IMR-90 (cell line): ENCODE measurements around the gene TNFSF12. TPM values are rescaled to one million over a fixed set of nuclear protein-coding genes. Genes with fewer than 3 reads are reported as not detected.

ENCODE experiments used
- ATAC-seq: fragments of 200-7000 bp; cut with Tn5 transposase; 2 replicates; pipeline ENCODE4 v1.9.1; 2020; ENCODE audit warnings: low read depth, mild to moderate bottlenecking, moderate library complexity
- BruUV-seq: library from RNA; stranded (reverse); fragments of 400-500 nt; replicated peaks from 2 replicates; lab custom pipeline; 2021; lab: Mats Ljungman, UMichigan
- CTCF ChIA-PET: fragments of 300-600 bp; formaldehyde crosslinking; extraction: SDS; loops from one replicate; lab custom pipeline; 2021; ENCODE audit warnings: antibody characterized with exemption; lab: Yijun Ruan, JAX
- POLR2A ChIA-PET: fragments of 300-600 bp; sonication (Branson Sonifier 250); formaldehyde crosslinking; loops from one replicate; lab custom pipeline; 2022; ENCODE audit warnings: antibody characterized with exemption; ENCODE audit not compliant: unreplicated experiment; lab: Charles Lee
- DNase-seq: peaks from one replicate; pipeline ENCODE4 v3.0.0; 2013
- H2AFZ ChIP-seq: replicated peaks from 2 replicates; pipeline ENCODE3; 2013; ENCODE audit warnings: low read length, mild to moderate bottlenecking; ENCODE audit not compliant: poor library complexity
- H2AK5ac ChIP-seq: 2 replicates; pipeline ENCODE4 v1.6.1; 2013; ENCODE audit warnings: low read depth, low read length, inconsistent platforms
- H2AK9ac ChIP-seq: replicated peaks from 2 replicates; pipeline ENCODE3; 2013; ENCODE audit warnings: mild to moderate bottlenecking, low read depth, low read length, moderate library complexity; ENCODE audit not compliant: poor library complexity
- H2BK120ac ChIP-seq: 2 replicates; pipeline ENCODE4 v1.6.1; 2013; ENCODE audit warnings: low read depth, low read length, inconsistent platforms
- H2BK15ac ChIP-seq: 3 replicates; pipeline ENCODE4 v1.6.1; 2013; ENCODE audit warnings: low read depth, low read length, inconsistent platforms
- H2BK20ac ChIP-seq: 2 replicates; pipeline ENCODE4 v1.6.1; 2013; ENCODE audit warnings: low read depth, mild to moderate bottlenecking, inconsistent platforms, low read length, moderate library complexity
- H2BK5ac ChIP-seq: 2 replicates; pipeline ENCODE4 v1.6.1; 2013; ENCODE audit warnings: mild to moderate bottlenecking, low read depth, low read length, inconsistent platforms; ENCODE audit not compliant: poor library complexity, severe bottlenecking
- H3K14ac ChIP-seq: replicated peaks from 2 replicates; pipeline ENCODE4 v1.6.1; 2013; ENCODE audit warnings: low read depth, low read length, inconsistent platforms
- H3K18ac ChIP-seq: 2 replicates; pipeline ENCODE4 v1.6.1; 2013; ENCODE audit warnings: low read depth, low read length, control low read depth
- H3K23ac ChIP-seq: 2 replicates; pipeline ENCODE4 v1.6.1; 2013; ENCODE audit warnings: low read depth, low read length, inconsistent platforms
- H3K27ac ChIP-seq: 2 replicates; pipeline ENCODE4 v1.5.1; 2013; ENCODE audit warnings: mild to moderate bottlenecking, control low read depth, low read length; ENCODE audit not compliant: insufficient read depth
- H3K27me3 ChIP-seq: 2 replicates; pipeline ENCODE4 v1.6.1; 2013; ENCODE audit warnings: low read length; ENCODE audit not compliant: control insufficient read depth, insufficient read depth
- H3K36me3 ChIP-seq: 2 replicates; pipeline ENCODE4 v1.6.1; 2013; ENCODE audit warnings: low read length, mixed read lengths; ENCODE audit not compliant: control insufficient read depth, insufficient read depth
- H3K4ac ChIP-seq: 2 replicates; pipeline ENCODE4 v1.6.1; 2013; ENCODE audit warnings: low read depth, low read length, inconsistent platforms
- H3K4me1 ChIP-seq: 2 replicates; pipeline ENCODE4 v1.6.1; 2013; ENCODE audit warnings: low read length, mixed read lengths; ENCODE audit not compliant: control insufficient read depth, insufficient read depth
- H3K4me2 ChIP-seq: 2 replicates; pipeline ENCODE4 v1.6.1; 2013; ENCODE audit warnings: low read depth, mild to moderate bottlenecking, control low read depth, low read length, moderate library complexity
- H3K4me3 ChIP-seq: 2 replicates; pipeline ENCODE4 v1.5.1; 2013; ENCODE audit warnings: low read depth, mild to moderate bottlenecking, control low read depth, low read length, moderate library complexity; ENCODE audit not compliant: insufficient read depth
- H3K56ac ChIP-seq: 2 replicates; pipeline ENCODE4 v1.6.1; 2013; ENCODE audit warnings: low read length, inconsistent platforms; ENCODE audit not compliant: insufficient read depth; ENCODE audit errors: extremely low read depth
- H3K79me1 ChIP-seq, 2 experiments: 2 replicates each; pipeline ENCODE4 v1.6.1; 2013; ENCODE audit warnings: low read length in 2 of 2, inconsistent platforms in 1 of 2, low read depth in 1 of 2
- H3K9ac ChIP-seq: 2 replicates; pipeline ENCODE4 v1.6.1; 2013; ENCODE audit warnings: low read depth, low read length, control low read depth
- H3K9me1 ChIP-seq: 2 replicates; pipeline ENCODE4 v1.6.1; 2013; ENCODE audit warnings: low read length, inconsistent platforms; ENCODE audit not compliant: insufficient read depth
- H3K9me3 ChIP-seq: 2 replicates; pipeline ENCODE4 v1.6.1; 2013; ENCODE audit warnings: low read length; ENCODE audit not compliant: control insufficient read depth, insufficient read depth
- H4K20me1 ChIP-seq: 2 replicates; pipeline ENCODE4 v1.6.1; 2013; ENCODE audit warnings: low read length, inconsistent platforms; ENCODE audit not compliant: insufficient read depth
- H4K5ac ChIP-seq: 2 replicates; pipeline ENCODE4 v1.6.1; 2013; ENCODE audit warnings: mild to moderate bottlenecking, low read depth, low read length, control low read depth
- H4K8ac ChIP-seq, 2 experiments: 2 replicates each; pipeline ENCODE4 v1.6.1; 2013; ENCODE audit warnings: low read depth in 2 of 2, low read length in 2 of 2, control low read depth in 1 of 2, inconsistent platforms in 1 of 2
- H4K91ac ChIP-seq: 2 replicates; pipeline ENCODE4 v1.6.1; 2013; ENCODE audit warnings: low read depth, low read length, inconsistent platforms; ENCODE audit not compliant: insufficient read depth
- BHLHE40 ChIP-seq: fragments of 150-350 bp; IDR thresholded peaks from 2 replicates; pipeline ENCODE4 v1.6.1; 2016; ENCODE audit warnings: mild to moderate bottlenecking, low read depth, low read length
- CEBPB ChIP-seq: IDR thresholded peaks from 2 replicates; pipeline ENCODE4 v1.6.1; 2012; ENCODE audit warnings: low read depth, low read length, improper control_type of control experiment
- CHD1 ChIP-seq: IDR thresholded peaks from 2 replicates; pipeline ENCODE4 v1.6.1; 2012; ENCODE audit warnings: low read depth, low read length, improper control_type of control experiment
- CTCF ChIP-seq: conservative IDR thresholded peaks from 2 replicates; pipeline ENCODE4 v1.5.1; 2012; ENCODE audit warnings: mild to moderate bottlenecking, low read depth, low read length, improper control_type of control experiment
- FOS ChIP-seq: fragments of 150-350 bp; IDR thresholded peaks from 2 replicates; pipeline ENCODE4 v1.6.1; 2016; ENCODE audit warnings: low read depth, low read length
- MAFK ChIP-seq: IDR thresholded peaks from 2 replicates; pipeline ENCODE4 v1.6.1; 2012; ENCODE audit warnings: low read depth, low read length, improper control_type of control experiment
- MAZ ChIP-seq: IDR thresholded peaks from 2 replicates; pipeline ENCODE4 v1.6.1; 2012; ENCODE audit warnings: low read depth, mild to moderate bottlenecking, low read length, improper control_type of control experiment, moderate library complexity, borderline replicate concordance
- MXI1 ChIP-seq: IDR thresholded peaks from 2 replicates; pipeline ENCODE4 v1.6.1; 2012; ENCODE audit warnings: low read depth, mild to moderate bottlenecking, low read length, moderate library complexity, borderline replicate concordance
- NFE2L2 ChIP-seq: fragments of 150-350 bp; IDR thresholded peaks from 2 replicates; pipeline ENCODE4 v1.6.1; 2016; ENCODE audit warnings: low read depth, mild to moderate bottlenecking, low read length
- POLR2A ChIP-seq: IDR thresholded peaks from 2 replicates; pipeline ENCODE4 v1.6.1; 2012; ENCODE audit warnings: mild to moderate bottlenecking, low read depth, low read length
- RAD21 ChIP-seq: IDR thresholded peaks from 2 replicates; pipeline ENCODE4 v1.6.1; 2012; ENCODE audit warnings: low read length, improper control_type of control experiment
- RCOR1 ChIP-seq: IDR thresholded peaks from 2 replicates; pipeline ENCODE4 v1.6.1; 2012; ENCODE audit warnings: mild to moderate bottlenecking, low read length, improper control_type of control experiment; ENCODE audit not compliant: insufficient replicate concordance
- RFX5 ChIP-seq: IDR thresholded peaks from 2 replicates; pipeline ENCODE4 v1.8.0; 2012; ENCODE audit warnings: low read depth, mild to moderate bottlenecking, low read length, moderate library complexity
- SMC3 ChIP-seq: fragments of 150-350 bp; IDR thresholded peaks from 2 replicates; pipeline ENCODE4 v1.6.1; 2016; ENCODE audit warnings: low read depth, mild to moderate bottlenecking, antibody characterized with exemption, low read length, moderate library complexity
- USF2 ChIP-seq: fragments of 150-350 bp; IDR thresholded peaks from 2 replicates; pipeline ENCODE4 v1.6.1; 2017; ENCODE audit warnings: mild to moderate bottlenecking, antibody characterized with exemption, low read length, low read depth
- WGBS, 2 experiments: methylation state at CpG; one replicate each; pipeline versions ENCODE4 v1.1.5 to v1.1.7; 2013; ENCODE audit warnings: missing lambda C conversion rate in 2 of 2; ENCODE audit not compliant: insufficient read length in 1 of 2; ENCODE audit errors: extremely low coverage in 2 of 2; 5-methylcytosine and 5-hydroxymethylcytosine counted together
- dilution Hi-C: fragments of 300-500 bp; cut with HindIII; formaldehyde crosslinking; loops from one replicate; pipeline ENCODE4 v1.14.3; 2018; ENCODE audit warnings: low sequenced_read_pairs; ENCODE audit not compliant: unreplicated experiment
- in situ Hi-C: fragments of 300-500 bp; cut with MboI; formaldehyde crosslinking; loops from 3 replicates; pipeline ENCODE4 v1.14.3; 2019; ENCODE audit warnings: low sequenced_read_pairs, inconsistent platforms, mixed read lengths
- intact Hi-C: fragments of 100-400 bp; cut with micrococcal nuclease; formaldehyde crosslinking; loops from 2 replicates; pipeline ENCODE4 v1.10.0; 2022
- polyA plus RNA-seq, 3 experiments: library from polyadenylated mRNA; depleted of rRNA; stranded (reverse); fragments of >200 nt; gene quantifications; 2 replicates each; pipeline ENCODE4 v1.2.3, GENCODE V29; 2012; ENCODE audit warnings: low replicate concordance in 1 of 3
- total RNA-seq: library from RNA; depleted of rRNA; stranded (reverse); fragments of >200 nt; gene quantifications from 2 replicates; pipeline ENCODE4 v1.2.3, GENCODE V29; 2012
- TF ChIP-seq, protein P1 (sequence below): fragments of 150-350 bp; IDR thresholded peaks from 2 replicates; pipeline ENCODE4 v1.6.1; 2016; ENCODE audit warnings: low read depth, mild to moderate bottlenecking, low read length, moderate library complexity, borderline replicate concordance

TNFSF12 gene
- total and polyA plus RNA-seq, 2 of the 4 experiments (the other 2 are of a cell fraction), result 2.7 to 22.0 TPM

- Histone ChIP-seq H3K4me1 (no peaks in the 10 kb centered on the region), H3K27me3 (no peaks in the 10 kb centered on the region), H3K14ac (no peak overlapping the region), H4K91ac (no peak overlapping the region), H3K56ac (no peak overlapping the region), H4K8ac (no peak overlapping the region), H3K4me3 (no peak overlapping the region), H2BK15ac (no peak overlapping the region), H3K4ac (no peak overlapping the region), H2BK120ac (no peak overlapping the region), H3K9me3 (no peaks in the 10 kb centered on the region), H2BK20ac (no peak overlapping the region), H2BK5ac (no peak overlapping the region), H3K18ac (no peak overlapping the region), H2AK5ac (no peak overlapping the region), H4K5ac (no peak overlapping the region), H3K23ac (no peak overlapping the region), H4K20me1 (peaks cover 1% of the 10 kb centered on the region; the same call in 1 of the 2 replicates), H3K9ac (no peak overlapping the region), H3K79me1 (peaks cover 8 to 18% of the 10 kb centered on the region in 2 experiments; a peak in 3 of 4 replicates), H2AFZ (no peak overlapping the region), H2AK9ac (no peak overlapping the region), H3K27ac (no peak overlapping the region), H3K4me2 (no peak overlapping the region), H3K9me1 (no peaks in the 10 kb centered on the region; the same call in 1 of the 2 replicates), H3K36me3 (peaks cover 73% of the 10 kb centered on the region)
- in situ Hi-C loops (no loop called here), intact Hi-C loops (no loop called here), dilution Hi-C loops (no loop called here)
- DNase-seq (no peak), ATAC-seq (no peak)
- CTCF ChIA-PET, result interaction anchor here (0.6 to 2.1 kb wide), 2 partner anchors 53 to 68 kb away, joined by 5 to 8 read pairs; no protein-coding TSS in a partner anchor
- BruUV-seq, result no TSS peak
- POLR2A ChIA-PET, result no interaction called here
- WGBS, 2 experiments, result 100% methylated on average over 3 of the region's 11 CpGs; no CpG with 5 or more reads in 1 of the 2 experiments
- no peak for TF ChIP-seq USF2
- no peak for TF ChIP-seq BHLHE40
- no peak for TF ChIP-seq MAFK
- no peak for TF ChIP-seq RAD21
- no peak for TF ChIP-seq POLR2A
- no peak for TF ChIP-seq CHD1
- no peak for TF ChIP-seq SMC3
- TF ChIP-seq RFX5, result no peak
- no peak for TF ChIP-seq CTCF
- TF ChIP-seq MAZ, result no peak
- no peak for TF ChIP-seq MXI1
- TF ChIP-seq NFE2L2, result no peak
- no peak for TF ChIP-seq RCOR1
- no peak for TF ChIP-seq CEBPB
- TF ChIP-seq FOS, result no peak
- TF ChIP-seq, protein P1, sequence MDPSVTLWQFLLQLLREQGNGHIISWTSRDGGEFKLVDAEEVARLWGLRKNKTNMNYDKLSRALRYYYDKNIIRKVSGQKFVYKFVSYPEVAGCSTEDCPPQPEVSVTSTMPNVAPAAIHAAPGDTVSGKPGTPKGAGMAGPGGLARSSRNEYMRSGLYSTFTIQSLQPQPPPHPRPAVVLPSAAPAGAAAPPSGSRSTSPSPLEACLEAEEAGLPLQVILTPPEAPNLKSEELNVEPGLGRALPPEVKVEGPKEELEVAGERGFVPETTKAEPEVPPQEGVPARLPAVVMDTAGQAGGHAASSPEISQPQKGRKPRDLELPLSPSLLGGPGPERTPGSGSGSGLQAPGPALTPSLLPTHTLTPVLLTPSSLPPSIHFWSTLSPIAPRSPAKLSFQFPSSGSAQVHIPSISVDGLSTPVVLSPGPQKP, result no peak
Measured at GRCh38 chr17:7508145-7508544, 40.7 kb upstream of the TNFSF12 start.
